C1 segment of cervical spinal cord (tissue), 14 donors: ENCODE data around the gene BCL2.

Source experiments
- DNase-seq, 14 donors: peaks; one replicate each; lab custom pipeline; 2025; lab: John Stamatoyannopoulos, UW

The BCL2 gene

DNA sequence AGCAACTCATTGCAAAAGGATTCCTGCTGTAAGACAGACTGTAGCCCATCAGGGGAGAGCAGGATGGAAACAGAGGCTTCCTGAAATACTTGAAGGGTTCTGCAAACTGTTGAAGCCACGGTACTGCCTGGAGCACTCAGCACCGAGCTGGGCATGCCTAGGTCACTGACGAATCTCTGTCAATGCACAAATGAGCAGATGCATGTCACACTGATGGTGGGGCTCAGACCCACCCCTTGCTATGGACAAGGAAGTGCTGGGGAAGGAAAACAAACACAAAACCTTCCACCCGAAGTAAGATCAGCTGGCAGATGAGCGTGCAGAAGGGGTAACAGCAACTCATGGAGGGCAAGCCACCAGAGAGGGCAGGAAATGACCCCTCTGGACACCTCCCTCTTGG, 136.7 kb downstream of the BCL2 start:
- DNase-seq, result no peak

DNA sequence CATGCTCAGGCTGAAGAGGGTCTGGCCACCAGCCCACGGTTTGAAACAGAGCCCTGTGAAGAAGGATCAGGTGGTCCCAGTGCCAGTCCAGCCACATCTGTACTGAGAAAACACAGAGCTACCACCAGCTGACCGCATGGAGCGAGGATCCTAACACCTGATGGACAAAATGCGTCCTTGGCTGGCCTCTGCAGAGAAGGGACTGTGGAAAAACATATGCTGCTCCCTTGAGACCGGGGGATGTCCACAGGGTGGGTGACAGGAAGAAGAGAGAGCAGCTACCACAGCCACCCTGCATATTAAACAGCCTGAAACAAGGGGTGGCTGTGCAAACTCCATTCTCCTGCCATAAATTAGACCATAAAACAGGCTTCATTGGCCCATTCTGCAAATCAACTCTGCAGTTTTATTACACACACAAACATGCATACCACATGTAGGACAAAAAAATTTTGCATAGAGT, 137.2 kb downstream of the BCL2 start:
- DNase-seq, result no peak

DNA sequence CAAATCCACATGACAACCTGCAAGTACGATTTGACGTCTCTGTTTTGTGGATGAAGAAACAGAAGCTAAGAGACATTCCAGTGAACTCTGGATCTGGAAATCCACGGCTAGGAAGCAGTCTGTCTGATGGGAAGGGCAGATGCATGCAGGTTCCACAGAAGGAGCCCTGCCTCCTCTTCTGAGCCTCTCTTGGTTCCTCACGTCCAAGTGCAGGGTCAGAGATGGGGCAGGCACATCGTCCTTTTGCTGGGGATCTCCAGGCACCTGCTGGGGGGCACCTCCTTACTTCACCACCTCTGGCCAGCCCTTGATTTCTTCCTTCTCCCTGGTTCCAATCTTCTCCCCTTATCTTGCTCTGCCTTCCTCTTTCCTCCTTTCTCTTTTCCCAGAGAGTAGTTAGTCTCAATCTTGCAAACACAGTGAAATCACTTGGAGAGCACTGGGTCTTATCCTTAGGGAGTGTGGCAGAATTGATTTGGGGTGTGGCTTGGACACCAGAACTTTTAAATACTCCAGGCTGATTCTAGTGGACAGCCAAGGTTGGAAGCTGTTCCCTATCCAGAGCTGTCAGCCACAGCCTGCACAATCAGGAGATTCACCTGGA, 137.8 kb downstream of the BCL2 start:
- DNase-seq, result no peak

DNA sequence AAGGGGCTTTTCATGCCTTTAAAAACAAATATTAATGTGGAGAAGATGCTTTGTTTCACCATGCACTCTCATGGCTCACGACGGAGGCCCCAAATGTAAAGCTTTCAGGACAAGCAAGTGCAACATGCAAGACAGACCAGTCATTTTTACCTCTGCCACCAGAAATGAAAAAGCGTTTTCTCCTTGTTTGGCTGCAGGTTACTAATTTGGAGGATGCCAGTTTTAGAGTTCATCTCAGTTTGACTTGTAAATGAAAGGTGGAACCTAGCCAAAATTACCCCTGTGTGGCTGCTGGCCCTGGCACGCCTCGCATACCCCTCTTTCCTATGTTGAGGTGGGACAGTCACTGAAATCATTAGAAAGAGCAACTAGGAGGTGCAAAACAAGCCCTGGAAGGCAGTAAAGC, 138.6 kb downstream of the BCL2 start:
- no peak for DNase-seq

DNA sequence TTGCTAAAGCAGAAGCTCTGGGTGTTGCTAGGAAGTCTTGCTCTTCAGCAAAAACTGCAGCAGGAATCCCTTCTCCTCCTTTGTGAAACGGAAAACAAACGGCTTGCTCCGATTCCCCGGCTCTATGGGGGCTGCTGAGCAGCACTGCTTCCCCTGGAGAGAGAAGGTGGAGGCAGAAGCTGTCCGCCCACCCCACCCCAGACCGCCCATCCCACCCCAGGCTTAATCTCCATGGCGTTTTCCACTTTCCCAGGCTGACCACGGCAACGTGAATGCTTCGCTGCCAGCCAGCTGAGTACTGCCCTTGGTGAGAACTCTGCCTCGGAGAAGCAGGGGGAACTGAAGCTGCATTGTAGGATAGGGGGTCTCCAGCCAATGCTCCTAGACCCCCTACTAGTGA, 139.2 kb downstream of the BCL2 start:
- DNase-seq, result peak in 2 of 14 donors; percentile 38 to 44

DNA sequence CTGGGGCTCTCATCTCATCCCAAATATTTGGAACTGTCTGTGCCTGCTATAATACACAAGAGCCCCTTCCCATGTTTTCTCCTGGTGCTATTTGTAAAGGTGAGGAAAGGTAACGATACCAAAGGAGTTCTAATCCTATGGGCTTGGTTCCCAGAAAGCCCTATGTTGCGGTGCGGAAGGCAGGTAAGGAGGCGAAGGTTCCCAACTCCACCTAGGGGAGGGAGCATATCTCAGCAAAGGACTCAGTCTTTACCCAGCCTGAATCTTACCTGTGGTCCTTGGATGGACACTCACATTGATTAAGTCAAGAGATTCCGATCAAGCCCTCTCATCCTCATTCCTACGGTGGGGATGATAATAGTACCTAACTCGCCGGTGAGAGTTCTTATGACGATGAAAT, 140.1 kb downstream of the BCL2 start:
- no peak for DNase-seq

DNA sequence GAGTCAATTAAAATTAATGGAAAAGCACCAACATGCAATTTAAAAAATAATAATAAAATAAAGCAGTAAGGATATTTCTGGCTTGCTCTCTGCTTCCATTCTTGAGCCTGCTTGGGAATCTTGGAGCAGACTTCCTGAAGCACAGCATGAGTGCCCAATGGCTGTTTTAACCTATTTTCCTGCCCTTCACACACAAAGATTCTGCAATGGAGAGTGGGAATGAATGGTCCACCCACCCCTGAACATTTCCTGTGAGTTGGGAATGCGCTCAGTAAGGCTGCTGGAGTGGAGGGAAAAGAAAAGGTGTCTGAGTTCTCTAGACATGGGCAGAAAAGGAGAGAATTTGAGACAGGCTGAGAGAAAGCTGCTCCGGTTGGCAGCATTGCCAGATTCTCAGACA, 140.6 kb downstream of the BCL2 start:
- no peak for DNase-seq

DNA sequence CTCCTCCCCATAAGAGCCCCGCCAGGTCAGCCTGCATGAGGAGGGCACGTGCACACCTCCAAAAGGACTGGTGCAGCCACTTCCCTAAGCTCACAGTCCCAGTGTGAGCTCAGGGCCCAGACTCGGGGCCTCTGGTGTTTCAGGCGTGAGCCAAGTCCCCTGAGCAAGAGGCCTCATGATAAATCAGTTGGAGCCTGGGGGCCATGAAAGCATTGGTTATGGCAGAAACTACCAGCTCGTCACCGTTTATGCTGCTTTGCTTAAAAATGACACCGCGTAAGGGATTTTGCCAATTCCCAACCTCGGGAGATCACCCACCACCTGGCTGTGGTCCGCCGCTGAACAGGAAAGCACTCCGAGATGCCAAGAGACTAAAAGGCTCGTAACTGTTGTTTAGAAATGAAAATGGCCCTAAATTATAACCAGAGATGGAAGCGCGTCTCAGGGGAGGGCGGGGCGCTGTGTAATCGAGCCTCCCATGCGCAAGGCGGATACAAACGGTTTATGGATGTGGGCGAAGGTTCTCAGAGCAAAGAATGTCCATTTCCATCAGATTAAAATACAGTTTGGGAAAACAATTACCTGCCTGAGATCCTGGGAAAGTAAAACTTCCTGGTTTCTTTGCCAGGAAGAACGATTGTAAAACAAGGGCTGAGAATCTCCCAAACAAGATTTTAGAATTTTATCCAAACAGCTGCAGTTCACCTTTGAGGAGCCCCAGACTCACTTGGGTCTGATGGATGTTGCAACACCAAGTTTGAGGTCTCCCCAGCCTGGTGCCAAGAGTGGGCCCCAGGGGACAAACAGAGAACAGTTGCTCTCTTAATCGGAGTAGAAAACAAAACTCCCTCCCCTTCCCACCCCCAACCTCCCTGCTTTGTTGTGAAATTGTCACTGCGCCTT, 141.4 kb downstream of the BCL2 start:
- peak in 1 of 14 donors; percentile 57 for DNase-seq

DNA sequence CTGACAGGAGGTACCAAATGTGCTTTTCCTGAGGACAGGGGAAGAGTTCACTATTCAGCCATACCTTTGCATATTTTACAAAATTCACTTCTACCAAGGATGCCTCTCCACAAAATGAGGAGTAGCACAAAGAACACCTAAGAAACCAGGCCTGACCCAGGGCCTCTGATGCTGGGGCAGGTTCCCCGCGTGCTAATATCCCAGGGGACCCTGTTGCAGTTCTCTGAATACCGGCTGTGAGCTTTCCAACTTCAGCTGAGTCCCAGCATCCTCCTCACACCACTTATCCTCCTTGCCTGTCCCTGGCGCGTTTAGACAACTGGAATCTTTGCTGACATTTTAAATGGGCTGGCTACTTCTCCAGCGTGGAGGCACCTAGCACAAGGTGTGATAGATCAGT, 142.3 kb downstream of the BCL2 start:
- DNase-seq, result no peak

DNA sequence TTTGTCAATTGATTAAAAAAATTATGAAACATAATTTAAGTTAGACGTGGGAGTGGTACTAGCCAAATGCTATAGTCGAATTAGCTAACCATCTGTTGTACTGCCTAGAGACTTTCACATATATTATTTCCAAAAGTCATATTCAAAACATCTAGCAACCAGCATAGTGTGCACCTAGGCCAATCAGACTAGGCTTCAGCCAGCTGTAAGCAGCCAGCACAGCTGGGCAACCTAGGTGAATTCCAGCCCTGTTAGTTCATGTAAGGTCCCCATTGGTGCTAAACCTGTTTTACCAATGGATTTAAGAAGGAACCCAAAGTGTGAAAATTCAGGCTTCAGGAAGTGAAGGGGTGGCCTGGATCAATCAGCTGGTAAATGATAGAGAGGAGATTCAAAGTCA, 144.3 kb downstream of the BCL2 start:
- no peak for DNase-seq

DNA sequence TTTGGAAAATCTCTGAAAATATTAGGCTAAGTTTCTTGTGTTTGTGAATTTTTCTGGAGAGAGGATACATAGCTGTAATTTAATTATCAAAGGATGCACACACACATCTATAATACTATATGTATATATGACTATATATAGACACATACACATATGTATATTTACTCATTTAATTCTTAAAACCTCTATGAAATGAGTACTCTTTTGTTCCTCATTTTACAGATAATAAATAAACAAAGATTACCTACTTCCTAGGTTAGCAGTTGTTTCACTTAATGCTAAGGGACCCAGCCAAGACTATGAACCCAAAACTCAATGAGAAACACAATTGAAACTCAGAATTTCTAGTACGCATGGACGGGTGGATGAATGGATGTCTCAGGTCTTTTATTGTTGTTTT, 145.6 kb downstream of the BCL2 start:
- no peak for DNase-seq

DNA sequence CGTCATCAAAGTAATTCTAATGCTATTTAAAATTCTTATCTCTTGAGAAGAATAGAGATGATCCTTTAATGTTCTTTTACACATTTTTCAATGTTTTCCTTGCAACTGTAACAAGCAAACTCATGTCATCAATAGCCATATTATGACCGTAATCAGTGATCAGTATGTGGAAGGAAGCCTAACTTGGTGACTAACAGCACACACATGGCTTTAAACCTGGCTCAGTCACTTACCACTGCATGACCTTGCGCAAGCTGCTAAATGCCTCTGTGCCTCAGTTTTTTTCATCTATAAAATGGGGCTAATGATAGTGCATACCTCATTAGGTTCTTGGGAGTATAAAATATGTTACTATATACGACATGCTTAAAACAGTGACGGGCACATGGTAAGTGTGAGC, 149.7 kb downstream of the BCL2 start:
- DNase-seq, result no peak

DNA sequence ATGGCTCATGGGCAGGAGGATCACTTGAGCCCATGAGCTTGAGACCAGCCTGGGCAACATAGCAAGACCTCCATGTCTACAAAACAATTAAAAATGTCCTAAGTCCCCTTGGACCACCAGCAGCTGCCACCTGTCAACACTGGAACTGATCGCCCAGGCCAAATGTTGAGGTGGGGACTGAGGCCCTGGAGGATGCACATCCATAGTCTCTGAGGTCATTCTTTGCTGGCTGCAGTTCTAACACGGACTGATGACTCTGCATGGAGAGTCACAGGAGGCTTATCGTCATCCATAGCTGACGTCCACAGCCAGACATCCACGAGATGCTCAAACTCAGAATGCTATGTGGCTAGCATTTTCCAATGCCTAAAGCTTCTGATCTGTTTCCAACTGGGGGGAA, 151.3 kb downstream of the BCL2 start:
- no peak for DNase-seq

DNA sequence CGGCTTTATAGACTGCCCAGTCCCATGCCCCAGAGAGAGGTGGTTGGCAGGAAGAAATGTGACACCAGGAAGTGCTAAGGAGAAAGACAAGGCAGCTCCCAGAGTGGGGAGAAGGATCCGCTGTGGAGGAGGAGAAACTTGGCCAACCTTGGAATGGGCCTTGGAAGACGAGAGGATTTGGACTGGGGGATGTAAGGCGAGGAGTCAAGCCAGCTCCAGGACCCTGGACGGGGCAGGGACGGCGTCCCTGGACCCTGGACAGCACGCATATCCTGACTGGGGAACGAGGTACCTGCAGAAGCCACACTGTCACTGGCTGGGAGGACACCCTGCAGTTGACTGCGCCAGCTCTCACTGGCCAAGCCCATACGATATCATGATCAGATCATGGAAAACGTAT, 153.4 kb downstream of the BCL2 start:
- DNase-seq, result no peak

DNA sequence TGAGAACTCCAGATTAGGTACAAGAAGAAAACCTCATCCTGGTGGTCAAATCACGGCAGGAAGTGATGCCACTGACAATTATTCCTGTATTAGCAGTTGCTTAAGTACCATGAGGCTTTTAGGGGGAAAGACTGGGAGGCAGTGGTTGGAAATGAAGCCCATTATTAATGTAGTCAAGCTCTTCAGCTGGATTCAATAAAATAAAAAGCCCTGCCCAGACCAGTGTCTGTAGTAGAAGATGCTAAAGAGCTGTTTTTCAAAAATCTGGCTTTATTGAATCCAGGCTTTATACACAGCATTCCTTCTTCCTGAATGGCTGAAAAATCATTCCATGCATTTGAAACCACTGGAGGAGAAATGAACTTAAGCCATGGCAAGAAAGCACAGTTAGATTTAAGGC, 155.2 kb downstream of the BCL2 start:
- no peak for DNase-seq

DNA sequence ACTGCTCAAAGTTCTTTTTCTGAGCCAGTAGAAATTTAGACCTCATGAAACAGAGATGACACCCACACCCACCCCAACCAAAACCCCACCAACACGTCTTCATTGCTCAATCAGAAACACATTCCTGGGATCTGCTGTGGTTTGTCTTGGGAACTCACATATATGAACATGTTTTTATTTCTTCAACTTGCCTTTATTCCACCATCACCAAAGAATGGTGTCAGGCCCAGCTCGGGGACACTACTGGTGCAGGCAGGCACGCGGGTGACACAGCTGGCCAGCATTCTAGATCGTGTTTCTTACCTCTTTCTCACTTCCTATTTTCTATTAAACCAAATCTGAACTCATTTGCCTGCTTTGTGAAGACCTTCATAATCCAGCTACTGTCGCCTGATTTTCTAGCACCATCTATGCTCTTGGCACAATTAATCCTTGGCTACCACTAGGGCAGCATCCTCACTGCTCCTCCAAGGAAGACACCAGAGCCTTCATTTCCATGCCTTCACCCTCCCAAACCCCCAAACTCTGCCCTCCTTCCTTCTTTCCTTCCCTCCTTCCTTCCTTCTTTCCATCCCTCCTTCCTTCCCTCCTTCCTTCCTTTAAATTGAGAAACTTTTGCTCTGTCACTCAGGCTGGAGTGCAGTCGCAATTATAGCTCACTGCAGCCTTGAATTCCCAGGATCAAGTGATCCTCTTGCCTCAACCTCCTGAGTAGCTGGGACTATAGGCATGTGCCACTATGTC, 157.1 kb downstream of the BCL2 start:
- no peak for DNase-seq

DNA sequence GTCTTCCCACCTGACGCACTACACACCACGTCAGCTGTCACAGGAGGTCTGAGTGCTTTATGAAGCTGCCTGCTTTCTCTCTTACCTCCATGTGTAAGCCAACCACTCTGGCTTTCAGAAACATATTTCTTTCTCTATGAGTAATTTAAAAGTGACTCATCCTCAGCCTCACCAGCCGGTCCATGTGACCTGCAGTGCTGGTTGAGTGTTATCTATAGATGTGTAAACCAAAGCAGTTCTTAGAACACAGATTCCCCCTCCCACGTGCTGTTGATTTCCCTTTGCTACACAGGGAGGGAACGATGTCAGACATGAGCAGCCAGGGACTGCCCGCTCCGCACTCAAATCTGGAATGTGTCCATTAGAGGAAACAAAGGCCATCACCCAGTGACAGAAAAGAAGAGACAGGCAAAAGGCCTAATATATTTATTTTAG, 157.8 kb downstream of the BCL2 start:
- peak in 2 of 14 donors; percentile 25 to 28 for DNase-seq

DNA sequence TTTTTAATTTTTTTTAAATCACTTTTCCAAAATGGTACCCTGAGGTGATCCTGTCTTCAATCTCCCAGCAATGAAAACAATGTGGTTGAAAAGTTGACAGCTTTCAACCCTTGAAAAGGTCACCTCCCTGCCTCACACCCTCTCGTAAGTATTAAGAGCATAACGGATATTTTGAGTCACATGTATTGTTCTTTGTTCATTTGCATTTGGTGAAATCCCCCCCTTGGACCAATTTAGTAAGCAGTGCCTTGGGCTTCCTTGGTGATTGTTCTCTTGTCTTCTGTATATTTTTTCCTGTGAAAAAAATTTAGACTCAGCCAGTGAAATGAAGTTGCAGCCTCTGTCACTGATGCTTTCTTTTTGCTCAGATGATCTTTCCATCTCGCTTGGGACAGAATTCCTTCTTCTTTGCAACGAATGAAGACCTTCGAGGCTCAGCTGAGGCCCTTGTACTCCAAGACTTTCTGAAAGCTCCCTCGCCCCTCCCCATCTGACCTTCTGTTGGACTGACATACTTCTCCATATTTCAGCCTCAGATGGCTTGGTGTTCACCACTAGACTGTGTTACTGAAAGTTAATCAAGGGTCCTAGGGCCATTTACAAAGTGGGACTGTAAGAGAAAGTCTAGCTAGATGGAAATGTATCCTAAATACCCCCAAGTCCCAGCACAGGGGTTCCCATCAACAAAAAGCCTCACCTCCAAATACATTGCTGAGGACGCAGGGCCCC, 158.4 kb downstream of the BCL2 start:
- no peak for DNase-seq

DNA sequence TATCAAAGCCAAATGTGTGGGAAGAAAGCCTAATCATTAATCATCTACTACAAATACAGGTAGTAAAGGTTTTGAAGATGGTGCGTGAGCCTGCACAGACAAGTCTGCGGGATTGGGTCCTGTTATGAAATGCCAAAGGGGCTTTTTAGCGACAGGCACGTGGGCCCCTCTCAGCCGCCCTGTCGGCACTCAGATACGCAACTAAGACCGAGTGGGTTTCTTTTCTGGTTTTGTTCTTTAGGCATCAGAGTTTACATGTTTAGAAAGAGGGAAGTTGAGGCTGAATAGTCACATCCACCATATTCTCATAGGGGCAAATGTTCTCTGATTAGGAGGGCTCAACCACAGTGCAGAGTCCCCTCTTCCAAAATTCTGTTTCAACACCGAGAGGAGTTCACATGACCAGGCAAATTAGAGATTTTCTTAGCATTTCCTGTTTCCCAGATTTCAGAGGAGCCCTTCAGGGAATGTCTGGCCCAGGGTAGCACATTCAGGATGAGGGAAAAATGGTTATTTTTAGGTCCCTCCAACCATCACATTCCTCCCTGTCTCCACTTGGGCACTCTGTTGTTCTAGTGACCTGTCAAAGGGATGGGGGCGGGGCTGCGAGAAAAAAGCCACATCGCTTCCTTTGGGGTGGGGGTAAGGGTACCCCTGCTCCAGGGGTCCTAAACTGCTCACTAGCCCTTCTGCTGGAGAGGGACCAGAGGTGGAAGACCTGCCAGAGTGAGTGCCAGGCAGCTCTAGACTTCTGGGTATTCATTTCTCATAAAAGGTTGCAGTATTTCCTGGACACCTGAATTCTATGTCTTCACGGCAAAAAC, 159.2 kb downstream of the BCL2 start:
- DNase-seq, result no peak

DNA sequence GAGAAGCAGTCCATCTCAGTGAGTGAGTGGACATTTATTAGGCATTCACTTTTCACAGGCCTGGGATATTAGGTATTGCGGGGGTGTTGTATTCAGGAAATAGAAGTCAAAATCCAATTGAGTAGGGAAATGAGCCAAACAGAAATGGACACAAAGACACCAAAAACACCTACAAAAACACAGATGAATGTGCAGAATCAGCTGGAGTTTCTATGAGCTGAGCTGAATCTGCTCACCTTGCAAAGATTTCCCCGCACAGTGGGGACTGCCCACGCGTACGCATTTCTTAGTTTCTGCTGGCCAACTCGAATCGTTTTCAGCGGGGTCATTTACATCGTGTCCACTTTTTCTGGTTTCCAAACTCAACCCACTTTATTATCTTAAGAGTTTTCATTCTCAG, 160.0 kb downstream of the BCL2 start:
- no peak for DNase-seq
